ENCODE results near the gene JPH4. TPM values are rescaled to one million over a fixed set of nuclear protein-coding genes. Genes with fewer than 3 reads are reported as not detected.

Gene JPH4
- total RNA-seq, 4 donors from 2014 or later = 0.27 to 0.48 TPM; not detected in 2

GRCh38 chr14:23544511-23545447, 33.8 kb downstream of the JPH4 start:
- no peak overlapping the region for H3K27ac ChIP-seq
- TF ChIP-seq POLR2AphosphoS5 (IDR thresholded peaks at IDR 0.05) (no peak), POLR2A (IDR thresholded peaks at IDR 0.05) (no peak), CTCF (IDR thresholded peaks at IDR 0.05) (no peak), EP300 (IDR thresholded peaks at IDR 0.05; ENCODE audit: low read depth) (no peak)
- no peaks in the 10 kb centered on the region for H3K9me3 ChIP-seq
- DNase-seq = peak; percentile 33
- peaks cover 0 to 7% (median 0%) of the 10 kb centered on the region in 4 donors for H3K4me1 ChIP-seq
- in situ Hi-C loops (cut with MboI; ENCODE audit: low pct_ligation_motif_present in 1 of 4, low pct_unique_long_range_greater_than_20kb in 1 of 4, low sequenced_read_pairs in 3 of 4) (no loop called here), intact Hi-C loops (cut with DNase I; ENCODE audit: low total_unique reads) (no loop called here)
- H3K36me3 ChIP-seq = no peaks in the 10 kb centered on the region
- peaks cover under 1% of the 10 kb centered on the region for H3K27me3 ChIP-seq
- no peak overlapping the region for H3K4me3 ChIP-seq
- WGBS, 2 donors (ENCODE audit: low coverage in 1 of 2) = 48 to 58% methylated on average over 7 to 25 of the region's 25 CpGs

GRCh38 chr14:23543403-23543802, 35.2 kb downstream of the JPH4 start:
- Histone ChIP-seq H3K4me1 (peaks cover 0 to 16% (median 0%) of the 10 kb centered on the region in 4 donors), H3K27ac (no peak overlapping the region), H3K4me3 (no peak overlapping the region), H3K9me3 (no peaks in the 10 kb centered on the region), H3K27me3 (no peaks in the 10 kb centered on the region), H3K36me3 (no peaks in the 10 kb centered on the region)
- intact Hi-C loops (cut with DNase I; ENCODE audit: low total_unique reads) = no loop called here
- in situ Hi-C loops (cut with MboI; ENCODE audit: low pct_ligation_motif_present in 1 of 4, low pct_unique_long_range_greater_than_20kb in 1 of 4, low sequenced_read_pairs in 3 of 4) = no loop called here
- DNase-seq = no peak
- no peak for TF ChIP-seq CTCF (IDR thresholded peaks at IDR 0.05)
- TF ChIP-seq POLR2A (IDR thresholded peaks at IDR 0.05) = no peak
- no peak for TF ChIP-seq POLR2AphosphoS5 (IDR thresholded peaks at IDR 0.05)
- no peak for TF ChIP-seq EP300 (IDR thresholded peaks at IDR 0.05; ENCODE audit: low read depth)
- 95 to 96% methylated on average over 4 to 5 of the region's 5 CpGs for WGBS, 2 donors (ENCODE audit: low coverage in 1 of 2)

- H3K4me3 ChIP-seq = no peak overlapping the region
- in situ Hi-C loops (cut with MboI; ENCODE audit: low pct_ligation_motif_present in 1 of 4, low pct_unique_long_range_greater_than_20kb in 1 of 4, low sequenced_read_pairs in 3 of 4) = no loop called here
- H3K27me3 ChIP-seq = no peaks in the 10 kb centered on the region
- H3K4me1 ChIP-seq = peaks cover 0 to 16% (median 0%) of the 10 kb centered on the region in 4 donors
- no peak for DNase-seq
- 60 to 80% methylated on average over 1 to 5 of the region's 5 CpGs for WGBS, 2 donors (ENCODE audit: low coverage in 1 of 2)
- no peak overlapping the region for H3K27ac ChIP-seq
- no peaks in the 10 kb centered on the region for H3K9me3 ChIP-seq
- intact Hi-C loops (cut with DNase I; ENCODE audit: low total_unique reads) = no loop called here
- no peaks in the 10 kb centered on the region for H3K36me3 ChIP-seq
- TF ChIP-seq CTCF (IDR thresholded peaks at IDR 0.05) (no peak), POLR2AphosphoS5 (IDR thresholded peaks at IDR 0.05) (no peak), POLR2A (IDR thresholded peaks at IDR 0.05) (no peak), EP300 (IDR thresholded peaks at IDR 0.05; ENCODE audit: low read depth) (no peak)
These were observed 36.3 kb downstream of the JPH4 start for GRCh38 chr14:23542261-23542660.

- H3K4me3 ChIP-seq = no peak overlapping the region
- H3K27ac ChIP-seq = no peak overlapping the region
- no peak for TF ChIP-seq CTCF (IDR thresholded peaks at IDR 0.05)
- TF ChIP-seq POLR2AphosphoS5 (IDR thresholded peaks at IDR 0.05) = no peak
- WGBS, 2 donors (ENCODE audit: low coverage in 1 of 2) = 84 to 89% methylated on average over 3 to 4 of the region's 4 CpGs
- H3K36me3 ChIP-seq = no peaks in the 10 kb centered on the region
- no peak for DNase-seq
- in situ Hi-C loops (cut with MboI; ENCODE audit: low pct_ligation_motif_present in 1 of 4, low pct_unique_long_range_greater_than_20kb in 1 of 4, low sequenced_read_pairs in 3 of 4) (no loop called here), intact Hi-C loops (cut with DNase I; ENCODE audit: low total_unique reads) (no loop called here)
- no peaks in the 10 kb centered on the region for H3K9me3 ChIP-seq
- peaks cover 0 to 16% (median 0%) of the 10 kb centered on the region in 4 donors for H3K4me1 ChIP-seq
- no peaks in the 10 kb centered on the region for H3K27me3 ChIP-seq
These were observed 38.5 kb downstream of the JPH4 start for GRCh38 chr14:23540141-23540469.

Measured in transverse colon (tissue), 4 donors.